K562 (cell line): Measurements from ENCODE around the gene RAP1GAP2. TPM values are rescaled to one million over a fixed set of nuclear protein-coding genes. Genes with fewer than 3 reads are reported as not detected.

Source experiments
- ATAC-seq: fragments of 200-7000 bp; cut with Tn5 transposase; 3 replicates; pipeline ENCODE4 v1.9.1; 2020; ENCODE audit warnings: moderate library complexity
- BruUV-seq: library from RNA; stranded (reverse); fragments of 400-500 nt; replicated peaks from 2 replicates; lab custom pipeline; 2021; lab: Mats Ljungman, UMichigan
- CTCF ChIA-PET: fragments of 300-600 bp; formaldehyde crosslinking; extraction: SDS; loops from one replicate; lab custom pipeline; 2021; ENCODE audit warnings: low intra/inter-chr PET ratio; lab: Yijun Ruan, JAX
- POLR2A ChIA-PET: fragments of 300-600, 350-650 bp; sonication (Branson Sonifier 250); formaldehyde crosslinking; extraction: SDS; loops from one replicate; lab custom pipeline; 2021; ENCODE audit warnings: antibody characterized with exemption, inconsistent platforms; lab: Yijun Ruan, JAX
- DNase-seq, 4 experiments: peaks; one replicate each; pipeline versions ENCODE4 v3.0.0 to v3.0.0-alpha.2; 2011 to 2018; ENCODE audit warnings: low spot score in 3 of 4, mixed read lengths in 3 of 4; ENCODE audit errors: extremely low read depth in 1 of 4
- FAIRE-seq: peaks from 2 replicates; lab custom pipeline; 2011; peaks lifted over from hg19 to GRCh38; lab: Jason Lieb, UNC
- H2AFZ ChIP-seq: 2 replicates; pipeline ENCODE4 v1.6.0; 2011; ENCODE audit warnings: low read depth, low read length, control low read depth, inconsistent platforms
- H3K27ac ChIP-seq: fragments of 200-600 bp; 3 replicates; pipeline ENCODE4 v1.8.0; 2011; ENCODE audit warnings: low read depth, mild to moderate bottlenecking, control low read depth, inconsistent platforms, low read length, moderate library complexity, mixed read lengths; ENCODE audit errors: extremely low read depth
- H3K27me3 ChIP-seq, 2 experiments: fragments of 300-600 bp in 1 of 2; 2 replicates in 1 of 2; 3 replicates in 1 of 2; pipeline versions ENCODE4 v1.6.0 to v1.8.0; 2011; ENCODE audit warnings: inconsistent platforms in 2 of 2, low read length in 2 of 2, mild to moderate bottlenecking in 1 of 2, mixed read lengths in 1 of 2, moderate library complexity in 1 of 2; ENCODE audit not compliant: control insufficient read depth in 2 of 2, insufficient read depth in 2 of 2
- H3K36me3 ChIP-seq: fragments of 300-600 bp; 3 replicates; pipeline ENCODE4 v1.8.0; 2011; ENCODE audit warnings: mild to moderate bottlenecking, low read length, inconsistent platforms; ENCODE audit not compliant: control insufficient read depth, insufficient read depth
- H3K4me1 ChIP-seq, 2 experiments: fragments of 200-600 bp in 1 of 2; replicated peaks in 1 of 2; 2 replicates in 1 of 2; 3 replicates in 1 of 2; pipeline versions ENCODE4 v1.5.1 to v1.8.0; 2011; ENCODE audit warnings: inconsistent platforms in 2 of 2, low read length in 2 of 2, mild to moderate bottlenecking in 1 of 2, mixed read lengths in 1 of 2, moderate library complexity in 1 of 2; ENCODE audit not compliant: control insufficient read depth in 2 of 2, insufficient read depth in 2 of 2
- H3K4me2 ChIP-seq: 2 replicates; pipeline ENCODE4 v1.6.1; 2011; ENCODE audit warnings: low read length, control low read depth, inconsistent platforms, mixed read lengths; ENCODE audit not compliant: insufficient read depth
- H3K4me3 ChIP-seq: fragments of 200-600 bp; sonication (generic), shearing (Covaris generic); 2 replicates; pipeline ENCODE4 v1.5.1; 2016; ENCODE audit warnings: control low read depth, inconsistent platforms
- H3K79me2 ChIP-seq: fragments of 200-600 bp; 3 replicates; pipeline ENCODE4 v1.8.0; 2011; ENCODE audit warnings: low read length, inconsistent platforms; ENCODE audit not compliant: control insufficient read depth, insufficient read depth
- H3K9ac ChIP-seq, 2 experiments: 2 replicates each; pipeline versions ENCODE4 v1.6.0 to v1.6.1; 2011; ENCODE audit warnings: low read depth in 2 of 2, low read length in 2 of 2, control low read depth in 1 of 2, inconsistent platforms in 1 of 2, mild to moderate bottlenecking in 1 of 2, mixed read lengths in 1 of 2; ENCODE audit not compliant: insufficient read depth in 1 of 2
- H3K9me1 ChIP-seq: one replicate; pipeline ENCODE4 v1.6.0; 2011; ENCODE audit warnings: inconsistent platforms, mild to moderate bottlenecking, low read length, moderate library complexity; ENCODE audit not compliant: control insufficient read depth, insufficient read depth
- H3K9me3 ChIP-seq: replicated peaks from 2 replicates; pipeline ENCODE4 v1.5.1; 2011; ENCODE audit warnings: low read depth, low read length, inconsistent platforms; ENCODE audit not compliant: control insufficient read depth, insufficient read depth
- H4K20me1 ChIP-seq: replicated peaks from 2 replicates; pipeline ENCODE4 v1.6.1; 2011; ENCODE audit warnings: low read length, inconsistent platforms, mixed read lengths; ENCODE audit not compliant: control insufficient read depth, insufficient read depth
- whole genome bisulfite sequencing: fragments of 100-300 bp; shearing (Covaris generic); methylation state at CpG from one replicate; pipeline ENCODE4 v1.1.6; 2016; ENCODE audit warnings: low coverage, mixed read lengths; ENCODE audit not compliant: insufficient coverage; ENCODE audit errors: missing lambda C conversion rate; 5-methylcytosine and 5-hydroxymethylcytosine counted together
- in situ Hi-C: fragments of 300-500 bp; cut with MboI; formaldehyde crosslinking; loops from 4 replicates; pipeline ENCODE4 v1.15.0; 2018; ENCODE audit warnings: inconsistent platforms, mixed read lengths
- intact Hi-C: fragments of 100-400 bp; cut with micrococcal nuclease; formaldehyde crosslinking; loops from 2 replicates; pipeline ENCODE4 v1.14.2; 2022
- polyA plus RNA-seq, 8 experiments: library from polyadenylated mRNA; depleted of rRNA in 4 of 8; stranded (reverse) in 5 of 8; unstranded in 3 of 8; fragments of >200 nt; fragmentation: Nextera tagmentation in 2 of 8; fragmentation: Illumina TruSeq in 1 of 8; extraction: Ambion mirVana in 2 of 8; extraction: Trizol in 1 of 8; gene quantifications; 2 replicates each; pipeline versions ENCODE4 v1.2.1 to v1.2.3, GENCODE V29; 2011 to 2014; ENCODE audit warnings: inconsistent platforms in 1 of 8, missing spikeins in 1 of 8
- total RNA-seq, 7 experiments: library from RNA; depleted of rRNA in 6 of 7; stranded (reverse); fragments of >200 nt in 6 of 7; fragmentation: Illumina TruSeq in 2 of 7; extraction: Trizol in 2 of 7; gene quantifications; 2 replicates each; pipeline versions ENCODE4 v1.2.1 to v1.2.3, GENCODE V29; 2011 to 2021; ENCODE audit warnings: low replicate concordance in 1 of 7
- TF ChIP-seq, protein P1 (sequence below), 3 experiments: IDR thresholded peaks in 2 of 3; conservative IDR thresholded peaks in 1 of 3; 2 replicates each; pipeline ENCODE4 v1.5.1; 2011 to 2012; ENCODE audit warnings: low read length in 3 of 3, mild to moderate bottlenecking in 3 of 3, control low read depth in 2 of 3, improper control_type of control experiment in 1 of 3, inconsistent platforms in 1 of 3, low read depth in 1 of 3, mixed read lengths in 1 of 3, moderate library complexity in 1 of 3; ENCODE audit not compliant: insufficient read depth in 2 of 3
- TF ChIP-seq, protein P2 (sequence below): fragments of 250-450 bp; sonication (Bioruptor Pico); IDR thresholded peaks from 2 replicates; pipeline ENCODE4 v1.8.0; 2022; ENCODE audit warnings: inconsistent platforms, mild to moderate bottlenecking, moderate library complexity, borderline replicate concordance

Gene RAP1GAP2
- total and polyA plus RNA-seq, 9 of the 15 experiments (the other 6 are each of a cell fraction or from before 2014, with no cell fraction given): 0.01 to 1.3 (median 0.42) TPM; not detected in 1

DNA sequence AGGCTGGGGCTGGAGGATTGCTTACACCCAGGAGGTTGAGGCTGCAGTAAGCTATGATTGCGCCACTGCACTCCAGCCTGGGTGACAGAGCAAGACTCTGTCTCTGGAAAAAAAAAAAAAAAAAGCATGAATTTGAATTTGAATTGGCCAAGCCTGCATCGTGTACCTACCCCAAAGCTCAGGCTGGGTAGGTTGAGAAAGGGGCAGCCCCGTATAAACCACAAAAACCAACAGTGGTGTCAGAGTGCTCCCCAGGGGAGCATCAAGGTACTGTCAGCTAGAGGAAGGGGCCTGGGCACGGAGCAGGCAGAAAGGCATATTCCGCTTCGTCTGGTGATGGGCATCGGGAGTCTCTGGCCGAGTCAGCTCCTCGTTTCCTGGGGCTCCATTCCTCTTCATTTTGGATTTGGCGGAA is 40.9 kb downstream of the RAP1GAP2 start:
- FAIRE-seq (no peak), DNase-seq (no peak), ATAC-seq (no peak)
- intact Hi-C loops (no loop called here), in situ Hi-C loops (loop anchor here (25.0 kb wide), 1 partner anchor 175 kb away; no protein-coding TSS in a partner anchor)
- H3K4me3 ChIP-seq: no peak overlapping the region
- no peaks in the 10 kb centered on the region for H4K20me1 ChIP-seq
- H3K79me2 ChIP-seq: no peaks in the 10 kb centered on the region
- H3K27me3 ChIP-seq: peaks cover 5 to 26% of the 10 kb centered on the region in 2 experiments; a peak in 3 of 5 replicates
- ChIA-PET CTCF (no interaction called here), POLR2A (no interaction called here)
- no peak overlapping the region for H3K9ac ChIP-seq
- H3K4me1 ChIP-seq: no peaks in the 10 kb centered on the region; a peak in 1 of 5 replicates
- H3K9me3 ChIP-seq: no peaks in the 10 kb centered on the region
- H3K4me2 ChIP-seq: no peak overlapping the region
- 9% methylated on average over 8 of the region's 10 CpGs for WGBS
- H3K36me3 ChIP-seq: no peaks in the 10 kb centered on the region
- H2AFZ ChIP-seq: no peak overlapping the region
- H3K27ac ChIP-seq: no peak overlapping the region
- TF ChIP-seq, protein P1, sequence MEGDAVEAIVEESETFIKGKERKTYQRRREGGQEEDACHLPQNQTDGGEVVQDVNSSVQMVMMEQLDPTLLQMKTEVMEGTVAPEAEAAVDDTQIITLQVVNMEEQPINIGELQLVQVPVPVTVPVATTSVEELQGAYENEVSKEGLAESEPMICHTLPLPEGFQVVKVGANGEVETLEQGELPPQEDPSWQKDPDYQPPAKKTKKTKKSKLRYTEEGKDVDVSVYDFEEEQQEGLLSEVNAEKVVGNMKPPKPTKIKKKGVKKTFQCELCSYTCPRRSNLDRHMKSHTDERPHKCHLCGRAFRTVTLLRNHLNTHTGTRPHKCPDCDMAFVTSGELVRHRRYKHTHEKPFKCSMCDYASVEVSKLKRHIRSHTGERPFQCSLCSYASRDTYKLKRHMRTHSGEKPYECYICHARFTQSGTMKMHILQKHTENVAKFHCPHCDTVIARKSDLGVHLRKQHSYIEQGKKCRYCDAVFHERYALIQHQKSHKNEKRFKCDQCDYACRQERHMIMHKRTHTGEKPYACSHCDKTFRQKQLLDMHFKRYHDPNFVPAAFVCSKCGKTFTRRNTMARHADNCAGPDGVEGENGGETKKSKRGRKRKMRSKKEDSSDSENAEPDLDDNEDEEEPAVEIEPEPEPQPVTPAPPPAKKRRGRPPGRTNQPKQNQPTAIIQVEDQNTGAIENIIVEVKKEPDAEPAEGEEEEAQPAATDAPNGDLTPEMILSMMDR (IDR thresholded peaks at IDR 0.05 in 2 of 3, conservative IDR thresholded peaks at IDR 0.05 in 1 of 3; ENCODE audit: insufficient read depth in 2 of 3, low read depth in 1 of 3, low read length in 3 of 3): peak in 1 of 3 experiments; percentile 12; a peak in 2 of 6 replicates
- TF ChIP-seq, protein P2, sequence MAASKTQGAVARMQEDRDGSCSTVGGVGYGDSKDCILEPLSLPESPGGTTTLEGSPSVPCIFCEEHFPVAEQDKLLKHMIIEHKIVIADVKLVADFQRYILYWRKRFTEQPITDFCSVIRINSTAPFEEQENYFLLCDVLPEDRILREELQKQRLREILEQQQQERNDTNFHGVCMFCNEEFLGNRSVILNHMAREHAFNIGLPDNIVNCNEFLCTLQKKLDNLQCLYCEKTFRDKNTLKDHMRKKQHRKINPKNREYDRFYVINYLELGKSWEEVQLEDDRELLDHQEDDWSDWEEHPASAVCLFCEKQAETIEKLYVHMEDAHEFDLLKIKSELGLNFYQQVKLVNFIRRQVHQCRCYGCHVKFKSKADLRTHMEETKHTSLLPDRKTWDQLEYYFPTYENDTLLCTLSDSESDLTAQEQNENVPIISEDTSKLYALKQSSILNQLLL (CRISPR knock-in tag): no peak
- no TSS peak for BruUV-seq
- no peaks in the 10 kb centered on the region for H3K9me1 ChIP-seq
